Urinary bladder (tissue), 4 donors: Measurements from ENCODE around the gene CLTCL1. TPM values are rescaled to one million over a fixed set of nuclear protein-coding genes. Genes with fewer than 3 reads are reported as not detected.
A peak's percentile ranks its signal among the peaks of the same experiment; 100 is the strongest.
"Not testable (repeated sequence)": the region's sequence is repeated elsewhere in the genome, so short reads cannot be mapped to it uniquely, and the experiment has no call there.

Experiments used
- DNase-seq: peaks from one replicate; pipeline ENCODE4 v3.0.0-alpha.2; 2015; ENCODE audit errors: extremely low spot score
- H3K27ac ChIP-seq: one replicate; pipeline ENCODE4 v1.5.1; 2013; ENCODE audit warnings: low read depth, mild to moderate bottlenecking, moderate library complexity
- H3K36me3 ChIP-seq: one replicate; pipeline ENCODE4 v1.6.1; 2013; ENCODE audit warnings: mild to moderate bottlenecking, moderate library complexity; ENCODE audit not compliant: insufficient read depth
- H3K4me1 ChIP-seq: one replicate; pipeline ENCODE4 v1.6.1; 2013; ENCODE audit warnings: mild to moderate bottlenecking, moderate library complexity; ENCODE audit not compliant: insufficient read depth
- H3K4me3 ChIP-seq: one replicate; pipeline ENCODE4 v1.5.1; 2013; ENCODE audit warnings: low read depth, low read length
- WGBS: extraction: QIAGEN DNeasy Blood & Tissue Kit; methylation state at CpG from one replicate; pipeline ENCODE4 v1.1.7; 2013; 5-methylcytosine and 5-hydroxymethylcytosine counted together
- polyA plus RNA-seq: library from polyadenylated mRNA; stranded (reverse); fragments of 200-250 nt; gene quantifications from one replicate; pipeline ENCODE4 v1.2.3, GENCODE V29; 2013
- total RNA-seq: library from RNA; depleted of rRNA; stranded (reverse); fragments of >200 nt; gene quantifications from one replicate; pipeline ENCODE4 v1.2.3, GENCODE V29; 2014
- donor health status: healthy with polysubstance abuse.
- donor health status: healthy.

Gene CLTCL1
- total and polyA plus RNA-seq, 2 donors = 6.0 to 7.0 TPM

GRCh38 chr22:19317865-19318264 lies 26.3 kb upstream of the CLTCL1 start:
- no peaks in the 10 kb centered on the region for H3K4me1 ChIP-seq
- no peak for DNase-seq

GRCh38 chr22:19307872-19308271 lies 16.4 kb upstream of the CLTCL1 start:
- H3K4me3 ChIP-seq = no peak overlapping the region

More at GRCh38 chr22:19317865-19318264, 26.3 kb upstream of the CLTCL1 start:
- H3K4me3 ChIP-seq = no peak overlapping the region
- H3K36me3 ChIP-seq = no peaks in the 10 kb centered on the region
- no peak overlapping the region for H3K27ac ChIP-seq

DNA sequence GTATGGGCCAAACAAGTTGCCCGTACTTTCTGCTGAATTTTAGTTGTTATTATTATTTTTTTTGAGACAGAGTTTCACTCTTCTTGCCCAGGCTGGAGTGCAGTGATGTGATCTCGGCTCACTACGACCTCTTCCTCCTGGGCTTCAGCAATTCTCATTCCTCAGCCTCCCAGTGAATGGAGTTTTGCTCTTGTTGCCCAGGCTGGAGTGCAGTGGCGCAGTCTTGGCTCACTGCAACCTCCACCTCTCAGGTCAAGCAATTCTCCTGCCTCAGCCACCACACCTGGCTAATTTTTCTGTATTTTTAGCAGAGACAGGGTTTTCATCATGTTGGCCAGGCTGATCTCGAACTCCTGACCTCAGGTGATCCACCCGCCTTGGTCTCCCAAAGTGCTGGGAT lies 15.0 kb upstream of the CLTCL1 start:
- 87% methylated on average over 6 of the region's 6 CpGs for WGBS
- H3K4me3 ChIP-seq, DNase-seq, H3K36me3 ChIP-seq, H3K27ac ChIP-seq, H3K4me1 ChIP-seq: not testable (repeated sequence)

More at GRCh38 chr22:19307872-19308271, 16.4 kb upstream of the CLTCL1 start:
- Histone ChIP-seq H3K4me1 (no peaks in the 10 kb centered on the region), H3K36me3 (no peaks in the 10 kb centered on the region), H3K27ac (no peak overlapping the region)
- no peak for DNase-seq
- WGBS = 65% methylated on average over 2 of the region's 2 CpGs

- 87% methylated on average over 5 of the region's 5 CpGs for whole genome bisulfite sequencing
- H3K4me1 ChIP-seq = no peaks in the 10 kb centered on the region
These were observed 13.0 kb upstream of the CLTCL1 start for GRCh38 chr22:19304547-19304946.

GRCh38 chr22:19303785-19304184 lies 12.3 kb upstream of the CLTCL1 start:
- DNase-seq = no peak
- Histone ChIP-seq H3K27ac (no peak overlapping the region), H3K4me3 (no peak overlapping the region), H3K36me3 (no peaks in the 10 kb centered on the region), H3K4me1 (no peaks in the 10 kb centered on the region)
- WGBS = 36% methylated on average over 1 of the region's 1 CpG

More at GRCh38 chr22:19304547-19304946, 13.0 kb upstream of the CLTCL1 start:
- Histone ChIP-seq H3K27ac (no peak overlapping the region), H3K36me3 (no peaks in the 10 kb centered on the region), H3K4me3 (no peak overlapping the region)
- DNase-seq = no peak

- no peak overlapping the region for H3K4me3 ChIP-seq
- H3K27ac ChIP-seq = no peak overlapping the region
- DNase-seq = no peak
- no peaks in the 10 kb centered on the region for H3K36me3 ChIP-seq
- peaks cover 3% of the 10 kb centered on the region for H3K4me1 ChIP-seq
These were observed 4.2 kb upstream of the CLTCL1 start for GRCh38 chr22:19295733-19296132.

DNA sequence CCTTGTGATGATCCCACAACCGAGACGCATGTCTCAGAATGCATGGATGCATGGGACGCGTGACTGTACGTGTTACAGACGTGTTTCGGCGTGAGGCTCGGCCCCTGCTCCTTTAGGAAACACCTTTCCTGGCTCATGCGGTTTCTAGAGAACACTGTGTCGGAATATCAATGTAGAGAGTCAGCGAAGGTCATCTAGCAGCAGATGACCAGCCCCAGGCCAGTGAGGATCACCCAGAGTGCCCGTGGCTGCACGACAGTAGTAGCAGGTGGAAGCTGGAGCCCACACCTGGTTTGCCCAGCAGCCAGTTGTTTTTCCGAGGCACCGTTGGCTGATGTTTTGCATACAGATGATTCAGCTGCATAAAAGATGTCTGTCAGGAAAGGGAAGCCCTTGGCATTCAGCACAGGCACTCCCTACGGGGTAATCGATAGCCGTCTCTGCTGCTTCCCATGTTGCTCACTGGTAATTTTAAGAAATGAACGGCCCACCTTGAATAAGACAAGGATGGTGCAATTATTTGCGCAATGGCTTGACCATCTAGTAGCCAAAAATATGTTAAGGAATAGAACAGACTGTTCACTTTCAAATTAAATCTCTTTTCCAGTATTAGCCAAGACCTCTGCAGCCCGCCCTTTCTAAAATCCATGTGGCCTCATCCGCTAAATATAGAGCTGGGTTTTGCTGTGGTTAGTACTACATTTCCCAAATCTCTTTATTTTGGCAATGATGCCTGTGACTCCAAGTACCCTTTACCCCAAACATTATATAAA lies 1.1 kb upstream of the CLTCL1 start:
- WGBS = 74% methylated on average over 23 of the region's 23 CpGs
- Histone ChIP-seq H3K36me3 (no peaks in the 10 kb centered on the region), H3K4me3 (peak overlapping the region; percentile 67), H3K27ac (peak overlapping the region; percentile 54), H3K4me1 (peaks cover 3% of the 10 kb centered on the region)
- DNase-seq = no peak

- Histone ChIP-seq H3K36me3 (no peaks in the 10 kb centered on the region), H3K4me3 (peak overlapping the region; percentile 85), H3K27ac (no peak overlapping the region), H3K4me1 (peaks cover 3% of the 10 kb centered on the region)
- WGBS = under 1% methylated on average over 41 of the region's 41 CpGs
- DNase-seq = no peak
These were observed 320 bp downstream of the CLTCL1 start for GRCh38 chr22:19291218-19291579.

- DNase-seq = no peak
These were observed 910 bp downstream of the CLTCL1 start for GRCh38 chr22:19290400-19291217.

GRCh38 chr22:19289475-19290161 lies 1.9 kb downstream of the CLTCL1 start:
- Histone ChIP-seq H3K4me1 (peaks cover 3% of the 10 kb centered on the region), H3K4me3 (no peak overlapping the region), H3K27ac (no peak overlapping the region), H3K36me3 (no peaks in the 10 kb centered on the region)
- WGBS = 84% methylated on average over 5 of the region's 5 CpGs
- no peak for DNase-seq

More at GRCh38 chr22:19290400-19291217, 910 bp downstream of the CLTCL1 start:
- Histone ChIP-seq H3K4me3 (peak overlapping the region; percentile 85), H3K36me3 (no peaks in the 10 kb centered on the region), H3K4me1 (peaks cover 3% of the 10 kb centered on the region), H3K27ac (no peak overlapping the region)
- WGBS = 18% methylated on average over 27 of the region's 27 CpGs

DNA sequence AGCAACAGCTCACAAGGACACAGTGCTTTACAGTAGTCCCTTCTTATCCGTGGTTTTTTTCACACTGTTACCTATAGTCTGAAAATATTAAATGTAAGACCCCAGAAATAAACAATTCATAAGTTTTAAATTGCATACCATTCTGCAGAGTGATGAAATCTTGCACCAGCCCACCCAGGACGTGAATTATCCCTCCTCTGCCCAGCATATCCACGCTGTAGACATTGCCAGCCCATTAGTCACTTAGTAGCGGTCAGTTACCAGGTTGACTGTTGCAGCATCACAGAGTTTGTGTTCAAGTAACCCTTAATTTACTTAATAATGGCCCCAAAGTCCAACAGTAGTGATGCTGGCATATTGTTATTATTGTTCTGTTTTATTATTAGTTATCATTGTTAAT lies 3.6 kb downstream of the CLTCL1 start:
- Histone ChIP-seq H3K27ac (no peak overlapping the region), H3K4me3 (no peak overlapping the region), H3K36me3 (no peaks in the 10 kb centered on the region), H3K4me1 (peaks cover 3% of the 10 kb centered on the region)
- no peak for DNase-seq
- WGBS = 79% methylated on average over 4 of the region's 4 CpGs

DNA sequence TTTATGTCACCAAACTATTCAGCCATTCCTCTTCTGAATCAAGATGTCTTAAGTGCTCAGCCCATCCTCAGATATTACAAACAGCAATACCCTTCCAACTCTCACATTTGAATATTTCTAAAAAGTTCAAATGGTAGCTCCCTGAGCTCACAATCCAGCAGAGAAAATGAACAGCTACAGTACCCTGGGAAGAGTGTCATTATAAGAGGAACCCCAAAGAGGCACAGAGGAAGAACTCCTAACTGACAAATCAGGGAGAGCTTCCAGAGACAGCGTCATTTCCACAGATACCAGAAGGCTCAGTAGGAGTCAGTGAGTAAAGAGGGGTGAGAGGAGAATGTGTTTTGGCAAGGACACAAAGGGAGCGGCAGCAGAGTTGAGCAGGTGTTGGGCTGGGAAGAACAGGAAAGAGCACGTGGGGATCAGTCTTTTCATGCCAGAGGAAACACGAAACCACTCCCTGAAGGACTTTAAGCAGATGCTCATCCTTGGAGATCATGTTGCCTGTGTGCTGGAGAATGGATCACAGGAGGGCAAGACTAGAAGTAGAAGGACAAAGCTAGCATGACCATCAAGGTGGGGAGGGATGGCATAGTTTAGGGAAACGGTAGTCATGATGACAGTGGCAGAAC lies 4.3 kb downstream of the CLTCL1 start:
- no peak overlapping the region for H3K27ac ChIP-seq
- DNase-seq = no peak
- no peaks in the 10 kb centered on the region for H3K4me1 ChIP-seq

DNA sequence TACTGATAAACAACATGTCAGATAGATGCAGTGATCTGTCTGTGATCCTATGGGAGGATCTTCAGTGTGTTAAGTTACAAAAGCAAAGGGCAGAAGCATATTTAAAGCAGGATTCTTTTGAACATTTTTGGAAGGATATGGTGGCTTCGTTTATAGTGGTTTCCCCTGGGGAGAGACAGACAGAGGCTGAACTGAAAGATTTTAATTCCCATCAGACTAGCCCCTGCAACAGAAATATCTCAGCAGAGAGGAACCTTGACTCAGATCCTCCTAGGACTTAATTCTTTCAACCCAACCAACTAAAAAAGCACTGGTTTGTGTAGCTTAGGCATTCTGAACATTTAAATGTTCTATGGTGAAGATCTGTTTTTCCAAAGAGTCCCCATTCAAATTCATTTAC lies 5.7 kb downstream of the CLTCL1 start:
- H3K27ac ChIP-seq = no peak overlapping the region
- H3K4me3 ChIP-seq = no peak overlapping the region
- 30% methylated on average over 1 of the region's 1 CpG for WGBS
- no peaks in the 10 kb centered on the region for H3K4me1 ChIP-seq
- no peak for DNase-seq
- no peaks in the 10 kb centered on the region for H3K36me3 ChIP-seq

More for the DNA sequence above, 4.3 kb downstream of the CLTCL1 start:
- no peak overlapping the region for H3K4me3 ChIP-seq
- WGBS = 59% methylated on average over 5 of the region's 5 CpGs
- H3K36me3 ChIP-seq = no peaks in the 10 kb centered on the region
